K562 (cell line): Measurements from ENCODE around the gene PPP1R13B.

ENCODE experiments used
- BRF1 ChIP-seq: IDR thresholded peaks from 3 replicates; pipeline ENCODE4 v1.6.1; 2011; ENCODE audit warnings: borderline replicate concordance, mild to moderate bottlenecking; ENCODE audit not compliant: insufficient read length; ENCODE audit errors: extremely low read depth
- ELF4 ChIP-seq: fragments of 450-650 bp; formaldehyde crosslinking; IDR thresholded peaks from 2 replicates; pipeline ENCODE4 v1.4.0; 2022; ENCODE audit warnings: missing genetic modification characterization
- ESRRA ChIP-seq: fragments of 450-650 bp; IDR thresholded peaks from 2 replicates; pipeline ENCODE4 v1.6.1; 2014; ENCODE audit warnings: low read depth, mild to moderate bottlenecking, moderate library complexity, borderline replicate concordance
- FOXJ2 ChIP-seq: fragments of 200-800 bp; sonication (Bioruptor generic); IDR thresholded peaks from 2 replicates; pipeline ENCODE4 v1.6.1; 2016; ENCODE audit warnings: missing genetic modification characterization, missing compliant biosample characterization
- HNRNPUL1 ChIP-seq: fragments of 200-400 bp; formaldehyde crosslinking; IDR thresholded peaks from 2 replicates; pipeline ENCODE4 v1.6.1; 2017; ENCODE audit warnings: low read length
- JUND ChIP-seq, 2 experiments: IDR thresholded peaks; 2 replicates in 1 of 2; 3 replicates in 1 of 2; pipeline ENCODE4 v1.6.1; 2011; ENCODE audit warnings: borderline replicate concordance in 2 of 2, low read depth in 2 of 2, low read length in 2 of 2, improper control_type of control experiment in 1 of 2, missing biosample characterization in 1 of 2, missing genetic modification characterization in 1 of 2, missing genetic modification reagents in 1 of 2
- RCOR1 ChIP-seq, 2 experiments: IDR thresholded peaks; 2 replicates each; pipeline ENCODE4 v1.6.1; 2012; ENCODE audit warnings: low read depth in 2 of 2, low read length in 2 of 2, borderline replicate concordance in 1 of 2, improper control_type of control experiment in 1 of 2
- SAFB2 ChIP-seq: fragments of 200-400 bp; formaldehyde crosslinking; IDR thresholded peaks from 2 replicates; pipeline ENCODE4 v1.6.1; 2018; ENCODE audit warnings: borderline replicate concordance, low read length, low read depth, moderate library complexity; ENCODE audit not compliant: severe bottlenecking
- SIN3A ChIP-seq, 2 experiments: fragments of 150-350 bp in 1 of 2; IDR thresholded peaks; 2 replicates each; pipeline ENCODE4 v1.6.1; 2011 to 2016; ENCODE audit warnings: borderline replicate concordance in 2 of 2, low read depth in 2 of 2, low read length in 2 of 2, mild to moderate bottlenecking in 2 of 2, moderate library complexity in 2 of 2; ENCODE audit not compliant: control insufficient read depth in 1 of 2
- SRF ChIP-seq, 2 experiments: fragments of 250-450, 450-650 bp in 1 of 2; sonication (Bioruptor Pico) in 1 of 2; sonication (generic) in 1 of 2; formaldehyde crosslinking; IDR thresholded peaks; 2 replicates each; pipeline versions ENCODE4 v1.5.0 to v1.5.1; 2020 to 2022; ENCODE audit warnings: mild to moderate bottlenecking in 1 of 2, missing genetic modification reagents in 1 of 2
- ZBTB17 ChIP-seq: fragments of 450-650 bp; formaldehyde crosslinking; IDR thresholded peaks from 2 replicates; pipeline ENCODE4 v1.4.0; 2020; ENCODE audit warnings: mild to moderate bottlenecking
- ZEB2 ChIP-seq: fragments of 450-650 bp; IDR thresholded peaks from 2 replicates; pipeline ENCODE4 v1.6.1; 2016
- ZFP36 ChIP-seq: fragments of 150-350 bp; IDR thresholded peaks from 2 replicates; pipeline ENCODE4 v1.6.1; 2018; ENCODE audit warnings: low read length, low read depth; ENCODE audit not compliant: partially characterized antibody
- ZNF124 ChIP-seq: sonication (generic); formaldehyde crosslinking; IDR thresholded peaks from 2 replicates; pipeline ENCODE4 v1.8.1; 2022; ENCODE audit warnings: missing genetic modification reagents

DNA sequence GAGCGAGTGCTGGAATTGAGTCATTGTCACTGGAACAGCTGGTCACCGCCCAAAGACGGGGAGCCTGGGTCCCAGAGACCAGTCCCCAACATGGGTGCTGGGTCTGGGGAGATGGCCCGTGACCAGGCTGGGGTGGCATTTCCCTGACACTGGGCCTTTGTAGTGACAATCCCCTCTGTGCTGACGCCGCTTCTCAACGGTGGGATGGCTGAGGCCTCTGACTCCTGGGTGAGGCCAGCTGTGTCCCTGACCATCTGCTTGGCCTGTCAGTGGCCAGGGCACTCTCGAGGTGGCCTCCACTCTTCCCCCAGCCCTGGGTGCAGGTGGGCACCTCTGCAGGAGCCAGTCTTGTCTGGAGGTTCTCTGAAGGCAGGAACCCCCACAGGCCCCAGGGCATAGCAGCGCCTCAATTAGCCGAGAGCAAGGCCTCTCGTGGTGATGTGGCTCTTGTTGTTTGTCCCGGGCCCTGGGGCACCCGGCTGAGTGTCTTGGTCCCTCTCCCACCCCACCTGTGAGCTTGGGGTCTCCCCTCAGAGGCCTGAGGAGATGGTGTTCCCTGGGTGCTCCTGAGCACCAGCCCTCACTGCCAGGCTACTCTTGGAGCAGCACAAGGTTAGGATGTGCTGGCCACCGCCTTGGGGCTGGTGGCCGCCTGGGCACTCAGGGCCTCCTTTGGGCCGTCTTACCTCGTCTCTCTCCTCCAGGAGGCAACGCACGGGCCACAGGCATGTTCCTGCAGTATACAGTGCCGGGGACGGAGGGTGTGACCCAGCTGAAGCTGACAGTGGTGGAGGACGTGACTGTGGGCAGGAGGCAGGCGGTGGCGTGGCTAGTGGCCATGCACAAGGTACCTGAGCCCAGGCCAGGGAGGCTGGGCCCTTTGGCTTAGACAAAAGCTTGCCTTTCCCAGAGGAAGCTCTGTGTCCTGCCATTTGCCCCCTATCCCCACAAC is 115.2 kb downstream of the PPP1R13B start:
- no peak for TF ChIP-seq ZEB2
- TF ChIP-seq SRF (CRISPR knock-in tag; IDR thresholded peaks at IDR 0.05): no peak
- no peak for TF ChIP-seq ZNF124 (CRISPR knock-in tag)
- TF ChIP-seq ZFP36: no peak
- TF ChIP-seq BRF1: no peak
- no peak for TF ChIP-seq ESRRA
- TF ChIP-seq HNRNPUL1: no peak
- TF ChIP-seq SAFB2: no peak
- TF ChIP-seq ZBTB17 (CRISPR knock-in tag): no peak
- TF ChIP-seq ELF4: no peak
- no peak for TF ChIP-seq RCOR1 (IDR thresholded peaks at IDR 0.05; ENCODE audit: borderline replicate concordance in 1 of 2, low read depth in 2 of 2, low read length in 2 of 2)
- TF ChIP-seq FOXJ2 (tag): no peak
- TF ChIP-seq SIN3A (IDR thresholded peaks at IDR 0.05; ENCODE audit: borderline replicate concordance in 2 of 2, control insufficient read depth in 1 of 2, low read depth in 2 of 2, low read length in 2 of 2): no peak
- TF ChIP-seq JUND (IDR thresholded peaks at IDR 0.05; ENCODE audit: borderline replicate concordance, low read depth, low read length): no peak
- no peak for TF ChIP-seq JUND (tag; IDR thresholded peaks at IDR 0.05; ENCODE audit: borderline replicate concordance, low read depth, low read length)
